ENCODE data around the gene SAMD1. TPM values are rescaled to one million over a fixed set of nuclear protein-coding genes. Genes with fewer than 3 reads are reported as not detected.

SAMD1 gene
- total and polyA plus RNA-seq, 9 of the 15 experiments (the other 6 are each of a cell fraction or from before 2014, with no cell fraction given), result 2.9 to 96.0 (median 43.5) TPM

- Histone ChIP-seq H4K20me1 (replicated peaks; ENCODE audit: control insufficient read depth, insufficient read depth, low read length) (no peaks in the 10 kb centered on the region), H3K9me3 (replicated peaks; ENCODE audit: control insufficient read depth, insufficient read depth, low read depth, low read length) (no peaks in the 10 kb centered on the region), H3K36me3 (ENCODE audit: control insufficient read depth, insufficient read depth, low read length) (peaks cover 3% of the 10 kb centered on the region; the same call in 1 of the 3 replicates), H3K9me1 (ENCODE audit: control insufficient read depth, insufficient read depth, low read length) (no peaks in the 10 kb centered on the region), H3K4me1 (replicated peaks in 1 of 2; ENCODE audit: control insufficient read depth in 2 of 2, insufficient read depth in 2 of 2, low read length in 2 of 2) (peaks cover 10 to 30% of the 10 kb centered on the region in 2 experiments; a peak in 4 of 5 replicates), H2AFZ (ENCODE audit: low read depth, low read length) (peak overlapping the region; percentile 83), H3K4me2 (ENCODE audit: insufficient read depth, low read length) (peak overlapping the region; percentile 91), H3K27ac (ENCODE audit: extremely low read depth, low read depth, low read length) (peak overlapping the region; percentile 84), H3K9ac (ENCODE audit: insufficient read depth in 1 of 2, low read depth in 2 of 2, low read length in 2 of 2) (peak overlapping the region; percentile 84 to 93), H3K27me3 (ENCODE audit: control insufficient read depth in 2 of 2, insufficient read depth in 2 of 2, low read length in 2 of 2) (no peaks in the 10 kb centered on the region), H3K79me2 (ENCODE audit: control insufficient read depth, insufficient read depth, low read length) (peaks cover 9% of the 10 kb centered on the region; the same call in 1 of the 3 replicates), H3K4me3 (peak overlapping the region; percentile 63)
- BruUV-seq (replicated peaks), result TSS peak; percentile 88
- intact Hi-C loops (cut with micrococcal nuclease), result no loop called here
- POLR2A ChIA-PET, result interaction anchor here (0.6 to 1.7 kb wide), 5 partner anchors 10 to 208 kb away, joined by 3 to 5 read pairs (median 4); partner anchors contain the start of genes ASF1B and DCAF15
- under 1% methylated on average over 48 of the region's 50 CpGs for WGBS (ENCODE audit: insufficient coverage, low coverage, missing lambda C conversion rate)
- CTCF ChIA-PET (ENCODE audit: low intra/inter-chr PET ratio), result interaction anchor here (0.8 kb wide), 1 partner anchor 200 kb away, joined by 4 read pairs; no protein-coding TSS in a partner anchor
- in situ Hi-C loops (cut with MboI), result no loop called here
- FAIRE-seq, result peak; percentile 100
- ATAC-seq, result peak; percentile 90
- peak; percentile 89 to 99 (median 94) for DNase-seq (ENCODE audit: extremely low read depth in 1 of 4, low spot score in 3 of 4)
- TF ChIP-seq ZNF76 (CRISPR knock-in tag; IDR thresholded peaks at IDR 0.05; ENCODE audit: borderline replicate concordance) (no peak), NBN (IDR thresholded peaks at IDR 0.05; ENCODE audit: low read depth) (no peak), ZBTB12 (CRISPR knock-in tag; IDR thresholded peaks at IDR 0.05) (0 out of 2 replicates have a peak, but pooled peaks have one; percentile 24), TFAP4 (CRISPR knock-in tag; IDR thresholded peaks at IDR 0.05; ENCODE audit: borderline replicate concordance) (peak; percentile 65; the same call in 1 of the 2 replicates), MAZ (CRISPR knock-in tag; conservative IDR thresholded peaks at IDR 0.05 in 1 of 2, IDR thresholded peaks at IDR 0.05 in 1 of 2) (peak; percentile 71 to 94), FOXO4 (CRISPR knock-in tag; IDR thresholded peaks at IDR 0.05) (no peak), MXI1 (IDR thresholded peaks at IDR 0.05; ENCODE audit: low read depth, low read length) (no peak)
Observed at GRCh38 chr19:14080887-14081796, 9.4 kb downstream of the SAMD1 start.
